Spleen (tissue), 11 donors: ENCODE data around the gene CFC1B. TPM values are rescaled to one million over a fixed set of nuclear protein-coding genes. Genes with fewer than 3 reads are reported as not detected.
A peak's percentile ranks its signal among the peaks of the same experiment; 100 is the strongest.
"Not testable (repeated sequence)": the region's sequence is repeated elsewhere in the genome, so short reads cannot be mapped to it uniquely, and the experiment has no call there.

Experiments
- DNase-seq: peaks from one replicate; pipeline ENCODE4 v3.0.0-alpha.2; 2020
- H3K27ac ChIP-seq, 8 donors: fragments of 200-600 bp; sonication (generic) in 7 of 8; 1 replicate in 4 of 8; 2 replicates in 4 of 8; pipeline versions ENCODE4 v1.5.0 to v1.8.0; 2016 to 2021; ENCODE audit warnings: inconsistent platforms in 4 of 8, mild to moderate bottlenecking in 4 of 8, moderate library complexity in 1 of 8
- H3K27me3 ChIP-seq, 7 donors: fragments of 200-600 bp; sonication (generic) in 6 of 7; replicated peaks in 1 of 7; 1 replicate in 4 of 7; 2 replicates in 3 of 7; pipeline versions ENCODE4 v1.5.0 to v1.8.0; 2016 to 2021; ENCODE audit warnings: inconsistent platforms in 3 of 7, mild to moderate bottlenecking in 1 of 7
- H3K36me3 ChIP-seq, 6 donors: fragments of 200-600 bp; sonication (generic) in 5 of 6; 1 replicate in 4 of 6; 2 replicates in 2 of 6; pipeline versions ENCODE4 v1.5.0 to v1.8.0; 2016 to 2021; ENCODE audit warnings: inconsistent platforms in 2 of 6
- H3K4me1 ChIP-seq, 6 donors: fragments of 200-600 bp; sonication (generic) in 5 of 6; 1 replicate in 3 of 6; 2 replicates in 3 of 6; pipeline versions ENCODE4 v1.5.0 to v1.8.0; 2016 to 2021; ENCODE audit warnings: inconsistent platforms in 3 of 6
- H3K4me3 ChIP-seq, 8 donors: fragments of 200-600 bp; sonication (generic) in 7 of 8; 1 replicate in 4 of 8; 2 replicates in 4 of 8; pipeline versions ENCODE4 v1.5.0 to v1.8.0; 2016 to 2021; ENCODE audit warnings: inconsistent platforms in 4 of 8, mild to moderate bottlenecking in 4 of 8, moderate library complexity in 2 of 8
- H3K9me3 ChIP-seq, 8 donors: fragments of 200-600 bp; sonication (generic) in 7 of 8; 1 replicate in 4 of 8; 2 replicates in 4 of 8; pipeline versions ENCODE4 v1.5.0 to v1.8.0; 2016 to 2021; ENCODE audit warnings: inconsistent platforms in 4 of 8
- WGBS, 5 donors: extraction: QIAGEN DNeasy Blood & Tissue Kit in 3 of 5; methylation state at CpG; one replicate each; pipeline versions ENCODE4 v1.1.5 to v1.1.7; 2013 to 2018; 5-methylcytosine and 5-hydroxymethylcytosine counted together
- intact Hi-C: fragments of 100-400 bp; cut with DNase I; formaldehyde crosslinking; loops from one replicate; pipeline ENCODE4 v1.15.0; 2023; ENCODE audit warnings: low total_unique reads
- polyA plus RNA-seq, 3 donors: library from polyadenylated mRNA; stranded (reverse); fragments of 200-250 nt; gene quantifications; one replicate each; pipeline ENCODE4 v1.2.1, GENCODE V29; 2013
- small RNA-seq, 4 donors: library from RNA; depleted of rRNA; stranded (forward); fragments of <200 nt; gene quantifications; one replicate each; pipeline ENCODE3, GENCODE V24; 2016
- total RNA-seq, 7 donors: library from RNA; depleted of rRNA in 3 of 7; stranded (reverse); fragments of >200 nt in 3 of 7; fragmentation: NEBNext Ultra II Directional in 4 of 7; extraction: Animal tissue kit (Norgen Biotek cat#: 25700) in 4 of 7; gene quantifications; one replicate each; pipeline versions ENCODE4 v1.1.0 to v1.2.1, GENCODE V29; 2016 to 2021
- donor health status: healthy with polysubstance abuse.
- donor health status: DM: no; HTN: no; CAD: no; lungs with moderate emphysema.
- donor health status: DM: no; HTN: no; CAD: no.
- donor health status: Bipolar disorder and iron deficiency.
- donor health status: healthy.
- donor health status: DM: no; HTN: no; CAD: no.
- donor health status: DM: yes; HTN: yes; CAD: no.

CFC1B gene
- total and polyA plus RNA-seq, 10 donors: not detected

- H3K36me3 ChIP-seq, H3K27ac ChIP-seq, H3K9me3 ChIP-seq, H3K4me3 ChIP-seq, H3K4me1 ChIP-seq, H3K27me3 ChIP-seq, DNase-seq, intact Hi-C loops: not testable (repeated sequence)
- WGBS, 5 donors: no CpG with 5 or more reads among the region's 3 CpGs
Measured at GRCh38 chr2:130571929-130572328, 50.9 kb downstream of the CFC1B start.

- H3K9me3 ChIP-seq, H3K36me3 ChIP-seq, H3K4me3 ChIP-seq, H3K4me1 ChIP-seq, intact Hi-C loops, H3K27me3 ChIP-seq, H3K27ac ChIP-seq: not testable (repeated sequence)
- 73 to 92% (median 85%) methylated on average over 3 to 7 of the region's 13 CpGs; no CpG with 5 or more reads in 1 of the 5 donors for WGBS, 5 donors
- DNase-seq: peak; percentile 38
Measured at GRCh38 chr2:130574230-130574629, 53.2 kb downstream of the CFC1B start.

DNA sequence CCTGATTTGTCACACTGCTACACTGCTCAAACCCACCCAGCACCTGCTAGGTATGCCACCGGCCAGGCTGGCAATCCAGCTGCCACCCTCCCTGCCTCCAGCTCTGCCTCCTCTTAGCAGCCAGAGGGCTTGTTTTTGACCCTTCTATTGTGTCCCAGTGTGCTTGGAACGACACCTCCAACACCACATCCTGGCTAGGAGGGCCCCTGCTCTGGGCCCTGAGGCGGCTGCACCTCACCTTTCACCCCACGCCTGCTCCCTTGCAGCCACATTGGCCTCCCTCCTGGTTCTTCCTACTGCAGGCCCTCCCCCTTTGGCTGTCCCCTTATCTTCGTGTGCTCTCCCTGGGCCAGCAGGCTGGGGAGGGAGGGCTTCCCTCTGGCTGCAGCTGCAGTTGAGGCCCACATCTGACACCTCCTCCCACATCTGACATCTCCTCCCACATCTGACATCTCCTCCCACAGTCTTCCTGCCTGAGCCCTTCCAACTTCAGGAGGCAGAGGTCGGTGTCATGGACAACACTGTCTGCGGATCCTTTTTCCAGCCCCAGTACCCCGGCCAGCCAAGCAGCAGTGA, 55.3 kb downstream of the CFC1B start:
- H3K4me3 ChIP-seq, H3K27me3 ChIP-seq, H3K9me3 ChIP-seq, H3K27ac ChIP-seq, DNase-seq, H3K36me3 ChIP-seq, intact Hi-C loops, H3K4me1 ChIP-seq: not testable (repeated sequence)
- WGBS, 5 donors: no CpG with 5 or more reads among the region's 8 CpGs

DNA sequence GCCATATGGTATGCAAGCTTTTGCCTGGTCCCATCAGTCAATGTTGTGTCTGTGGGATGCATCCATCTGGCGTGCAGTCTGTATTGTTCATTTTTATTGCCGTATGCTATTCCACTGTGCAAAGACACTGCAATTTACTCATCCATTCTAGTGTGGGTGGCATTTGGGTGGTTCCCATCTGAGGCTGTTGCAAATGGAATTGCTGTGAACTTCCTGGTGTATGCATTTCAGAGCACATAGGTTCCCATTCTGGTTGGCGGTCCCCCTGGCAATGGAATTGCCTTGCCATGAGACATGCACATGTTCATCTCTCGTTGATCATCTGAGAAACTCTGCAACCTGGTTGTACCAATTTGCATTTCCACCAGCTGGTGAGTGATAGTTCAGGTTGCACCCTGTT, 56.5 kb downstream of the CFC1B start:
- H3K36me3 ChIP-seq, H3K9me3 ChIP-seq, H3K27ac ChIP-seq, H3K4me1 ChIP-seq, H3K27me3 ChIP-seq, DNase-seq, intact Hi-C loops, H3K4me3 ChIP-seq: not testable (repeated sequence)
- no CpG with 5 or more reads among the region's 4 CpGs for WGBS, 5 donors

Small RNA genes within 50 kb of the gene (small RNA-seq; reads per million reads assigned to genes)
- 0 reads per million in 4 donors for gene RF00017
- gene RNU6-473P: 0 reads per million in 4 donors

Other genes starting within 250 kb of the CFC1B start
- 10 to 100 TPM; 50.2 to 82.0 (median 63.4) TPM for gene IMP4, start 178.3 kb upstream of the CFC1B start, total RNA-seq
- 10 to 100 TPM; 77.4 to 85.0 (median 82.5) TPM for gene IMP4, start 178.3 kb upstream of the CFC1B start, polyA plus RNA-seq
- 100 to 1,000 TPM in 6 of 7 donors, 10 to 100 TPM in 1; 79.5 to 132 (median 109) TPM for gene PTPN18, start 165.2 kb upstream of the CFC1B start, total RNA-seq
- 100 to 1,000 TPM in 1 of 3 donors, 10 to 100 TPM in 2; 75.9 to 129 (median 98.2) TPM for gene PTPN18, start 165.2 kb upstream of the CFC1B start, polyA plus RNA-seq
- gene POTEI, start 11.9 kb upstream of the CFC1B start, total RNA-seq: not detected
- not detected for gene POTEI, start 11.9 kb upstream of the CFC1B start, polyA plus RNA-seq
- not detected for gene CFC1, start 78.4 kb downstream of the CFC1B start, total RNA-seq
- under 1 TPM in 1 of 3 donors, not detected in 2; 0.11 TPM for gene CFC1, start 78.4 kb downstream of the CFC1B start, polyA plus RNA-seq
- not detected for gene POTEJ, start 90.2 kb downstream of the CFC1B start, total RNA-seq
- not detected for gene POTEJ, start 90.2 kb downstream of the CFC1B start, polyA plus RNA-seq
- not detected for gene GPR148, start 207.8 kb downstream of the CFC1B start, total RNA-seq
- gene GPR148, start 207.8 kb downstream of the CFC1B start, polyA plus RNA-seq: not detected
- not detected for gene AMER3, start 234.3 kb downstream of the CFC1B start, total RNA-seq
- gene AMER3, start 234.3 kb downstream of the CFC1B start, polyA plus RNA-seq: not detected